GM12864 (cell line): ENCODE data around the gene COBL.

ENCODE experiments used
- DNase-seq: peaks from one replicate; pipeline ENCODE4 v3.0.0-alpha.2; 2011; ENCODE audit warnings: low read depth
- H3K4me3 ChIP-seq: 2 replicates; pipeline ENCODE4 v1.5.1; 2011; ENCODE audit warnings: mild to moderate bottlenecking, low read depth, low read length, control low read depth
- CTCF ChIP-seq: IDR thresholded peaks from 2 replicates; pipeline ENCODE4 v1.5.1; 2011; ENCODE audit warnings: low read depth, mild to moderate bottlenecking, moderate library complexity, low read length, control low read depth, inconsistent platforms; ENCODE audit errors: missing control alignments

The COBL gene

GRCh38 chr7:51189777-51190176 is 126.8 kb downstream of the COBL start:
- no peak for TF ChIP-seq CTCF
- DNase-seq: no peak
- no peak overlapping the region for H3K4me3 ChIP-seq

DNA sequence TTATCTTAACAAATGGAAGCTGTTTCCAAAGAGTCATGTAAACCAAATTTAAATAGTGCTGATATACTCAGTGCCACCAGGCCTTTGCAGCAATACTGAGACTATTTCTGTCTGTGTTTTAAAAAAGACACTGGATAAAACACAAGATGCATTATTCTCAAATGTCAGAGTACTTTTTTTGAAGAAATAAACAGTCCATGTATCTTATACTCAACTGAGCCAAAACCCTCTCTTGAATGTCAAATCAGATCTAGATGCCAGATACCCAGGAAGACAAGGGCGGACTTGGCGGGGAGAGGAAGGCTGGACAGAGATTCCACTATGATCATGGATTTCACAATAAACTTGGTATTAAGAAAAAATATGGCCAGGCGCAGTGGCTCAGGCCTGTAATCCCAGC is 127.6 kb downstream of the COBL start:
- no peak for TF ChIP-seq CTCF
- no peak overlapping the region for H3K4me3 ChIP-seq
- DNase-seq: no peak

- DNase-seq: no peak
- no peak overlapping the region for H3K4me3 ChIP-seq
- no peak for TF ChIP-seq CTCF
Observed at GRCh38 chr7:51187941-51188340, 128.7 kb downstream of the COBL start.

DNA sequence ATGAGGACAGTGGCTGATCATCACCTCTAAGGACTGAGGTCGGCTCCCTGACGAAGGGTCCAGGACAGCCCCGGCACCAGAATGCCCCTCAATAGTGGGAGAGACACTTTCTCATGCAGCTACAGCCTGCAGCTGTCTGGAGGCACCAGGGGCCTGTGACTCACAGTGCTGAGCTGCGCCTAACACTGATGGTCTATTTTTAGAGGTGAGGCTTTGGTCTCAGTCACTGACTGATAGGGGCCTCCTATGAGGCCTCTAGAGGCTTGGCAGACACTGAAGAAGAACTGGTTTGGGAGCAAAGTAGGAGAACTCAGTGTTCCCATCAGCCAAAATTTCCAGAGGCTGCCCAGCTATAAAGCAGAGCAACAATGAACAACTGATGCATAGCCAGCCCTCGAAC is 130.1 kb downstream of the COBL start:
- no peak for TF ChIP-seq CTCF
- no peak for DNase-seq
- no peak overlapping the region for H3K4me3 ChIP-seq

DNA sequence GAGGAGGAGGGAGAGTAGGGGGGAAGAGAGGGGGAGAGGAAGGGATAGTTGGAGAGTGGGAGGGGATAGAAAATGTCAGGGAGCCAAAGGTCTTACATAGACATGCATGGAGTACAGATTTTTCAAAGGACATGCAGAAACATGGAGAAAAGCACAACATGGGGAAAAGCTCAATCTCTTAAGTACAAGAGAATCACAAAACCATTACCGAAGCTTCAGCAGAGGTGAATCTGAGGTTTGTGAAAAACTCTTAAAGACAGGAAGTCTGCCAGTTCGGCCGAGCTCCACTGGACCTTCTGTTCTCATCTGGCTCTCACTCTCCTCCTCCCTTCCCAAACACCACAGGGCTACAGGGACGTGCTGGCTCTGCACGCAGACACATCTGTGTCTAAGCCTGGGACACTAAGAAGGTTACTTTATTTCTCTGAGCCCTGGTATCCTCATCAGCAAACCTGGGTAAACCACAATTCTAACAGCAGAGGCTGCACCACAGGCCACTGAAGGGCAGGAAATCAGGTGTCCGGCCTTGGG is 133.9 kb downstream of the COBL start:
- no peak for TF ChIP-seq CTCF
- no peak overlapping the region for H3K4me3 ChIP-seq
- DNase-seq: no peak

DNA sequence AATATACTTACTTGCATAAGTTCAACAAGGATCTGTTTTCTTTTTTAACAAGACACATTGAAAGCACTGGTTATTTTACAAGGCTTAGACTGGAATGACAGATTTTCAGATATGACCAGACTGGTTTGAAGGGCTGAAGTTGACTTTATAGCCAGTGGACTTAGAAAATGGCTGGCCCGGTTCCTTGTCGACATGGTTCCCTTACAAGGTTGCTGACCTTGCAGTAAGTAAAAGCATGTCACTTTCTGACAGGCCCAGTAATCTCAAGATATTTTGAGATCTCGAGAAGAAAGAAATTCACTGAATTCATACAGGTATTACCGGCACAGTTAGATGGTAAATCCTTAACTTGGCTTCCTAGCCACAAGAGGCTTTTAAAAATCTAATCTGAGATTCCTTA is 136.5 kb downstream of the COBL start:
- no peak overlapping the region for H3K4me3 ChIP-seq
- no peak for DNase-seq
- TF ChIP-seq CTCF: no peak

- no peak overlapping the region for H3K4me3 ChIP-seq
- no peak for DNase-seq
- no peak for TF ChIP-seq CTCF
Observed at GRCh38 chr7:51175992-51176388, 140.6 kb downstream of the COBL start.
